Kidney epithelial cell (primary cell): Measurements from ENCODE around the gene TAF4. TPM values are rescaled to one million over a fixed set of nuclear protein-coding genes. Genes with fewer than 3 reads are reported as not detected.

Experiments
- DNase-seq: peaks from one replicate; pipeline ENCODE4 v3.0.0-alpha.2; 2010; ENCODE audit warnings: low read depth
- H3K27me3 ChIP-seq: 2 replicates; pipeline ENCODE4 v1.6.0; 2011; ENCODE audit warnings: low read length; ENCODE audit not compliant: control insufficient read depth, insufficient read depth
- H3K36me3 ChIP-seq: 2 replicates; pipeline ENCODE4 v1.5.1; 2011; ENCODE audit warnings: low read length; ENCODE audit not compliant: control insufficient read depth, insufficient read depth
- H3K4me3 ChIP-seq: 2 replicates; pipeline ENCODE4 v1.5.1; 2011; ENCODE audit warnings: low read depth, mild to moderate bottlenecking, control low read depth, low read length
- total RNA-seq: library from RNA; depleted of rRNA; stranded (reverse); fragments of >200 nt; gene quantifications from 2 replicates; pipeline ENCODE4 v1.2.3, GENCODE V29; 2015
- TF ChIP-seq, protein P1 (sequence below): IDR thresholded peaks from 2 replicates; pipeline ENCODE4 v1.5.1; 2011; ENCODE audit warnings: mild to moderate bottlenecking, moderate library complexity, low read length, control low read depth, inconsistent platforms; ENCODE audit not compliant: insufficient read depth, poor library complexity, severe bottlenecking

The TAF4 gene
- total RNA-seq, 1 donor from 2014 or later = 5.9 TPM

DNA sequence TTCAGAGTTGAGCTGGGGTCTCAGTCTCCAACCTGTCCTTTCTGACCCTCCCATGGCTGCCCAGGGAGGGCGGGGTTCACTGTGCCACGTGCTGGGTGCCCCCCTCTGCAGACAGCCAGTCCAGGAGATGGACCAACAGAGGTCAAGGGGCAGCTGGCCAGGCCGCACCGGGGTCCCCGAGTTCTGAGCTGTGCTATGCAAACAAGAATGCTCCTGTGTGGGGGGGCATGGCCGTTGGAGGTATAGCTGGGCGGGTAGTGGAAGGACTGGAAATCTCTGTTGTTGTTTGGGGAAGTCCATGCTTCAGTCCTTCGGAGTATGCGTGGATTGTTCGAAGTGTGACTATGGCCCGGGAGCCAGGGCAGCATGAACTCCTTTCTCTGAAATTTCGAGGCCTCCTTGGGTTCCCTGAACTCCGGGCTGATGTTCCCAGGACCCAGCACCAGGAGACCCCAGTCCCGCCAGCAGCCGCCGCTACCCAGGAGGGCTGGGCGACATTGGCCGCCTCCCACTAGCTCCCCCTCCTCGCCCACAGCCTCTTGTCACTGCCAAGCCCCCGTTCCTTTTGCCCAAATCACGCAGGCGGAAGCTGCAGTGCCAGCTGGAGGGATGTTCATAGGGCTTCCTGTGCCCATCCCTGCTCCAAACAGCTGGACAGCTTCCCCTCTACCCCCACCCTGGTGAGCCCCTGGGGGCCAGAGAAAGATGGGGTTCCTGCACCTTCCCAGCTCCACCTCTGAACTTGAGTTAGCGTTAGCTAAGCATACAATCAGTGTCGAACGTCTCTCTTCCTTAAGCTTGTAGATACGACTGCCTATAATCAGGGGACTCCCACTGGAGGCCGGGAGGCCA is 126.6 kb downstream of the TAF4 start:
- Histone ChIP-seq H3K36me3 (no peaks in the 10 kb centered on the region), H3K4me3 (no peak overlapping the region), H3K27me3 (no peaks in the 10 kb centered on the region)
- no peak for DNase-seq
- TF ChIP-seq, protein P1, sequence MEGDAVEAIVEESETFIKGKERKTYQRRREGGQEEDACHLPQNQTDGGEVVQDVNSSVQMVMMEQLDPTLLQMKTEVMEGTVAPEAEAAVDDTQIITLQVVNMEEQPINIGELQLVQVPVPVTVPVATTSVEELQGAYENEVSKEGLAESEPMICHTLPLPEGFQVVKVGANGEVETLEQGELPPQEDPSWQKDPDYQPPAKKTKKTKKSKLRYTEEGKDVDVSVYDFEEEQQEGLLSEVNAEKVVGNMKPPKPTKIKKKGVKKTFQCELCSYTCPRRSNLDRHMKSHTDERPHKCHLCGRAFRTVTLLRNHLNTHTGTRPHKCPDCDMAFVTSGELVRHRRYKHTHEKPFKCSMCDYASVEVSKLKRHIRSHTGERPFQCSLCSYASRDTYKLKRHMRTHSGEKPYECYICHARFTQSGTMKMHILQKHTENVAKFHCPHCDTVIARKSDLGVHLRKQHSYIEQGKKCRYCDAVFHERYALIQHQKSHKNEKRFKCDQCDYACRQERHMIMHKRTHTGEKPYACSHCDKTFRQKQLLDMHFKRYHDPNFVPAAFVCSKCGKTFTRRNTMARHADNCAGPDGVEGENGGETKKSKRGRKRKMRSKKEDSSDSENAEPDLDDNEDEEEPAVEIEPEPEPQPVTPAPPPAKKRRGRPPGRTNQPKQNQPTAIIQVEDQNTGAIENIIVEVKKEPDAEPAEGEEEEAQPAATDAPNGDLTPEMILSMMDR = no peak

DNA sequence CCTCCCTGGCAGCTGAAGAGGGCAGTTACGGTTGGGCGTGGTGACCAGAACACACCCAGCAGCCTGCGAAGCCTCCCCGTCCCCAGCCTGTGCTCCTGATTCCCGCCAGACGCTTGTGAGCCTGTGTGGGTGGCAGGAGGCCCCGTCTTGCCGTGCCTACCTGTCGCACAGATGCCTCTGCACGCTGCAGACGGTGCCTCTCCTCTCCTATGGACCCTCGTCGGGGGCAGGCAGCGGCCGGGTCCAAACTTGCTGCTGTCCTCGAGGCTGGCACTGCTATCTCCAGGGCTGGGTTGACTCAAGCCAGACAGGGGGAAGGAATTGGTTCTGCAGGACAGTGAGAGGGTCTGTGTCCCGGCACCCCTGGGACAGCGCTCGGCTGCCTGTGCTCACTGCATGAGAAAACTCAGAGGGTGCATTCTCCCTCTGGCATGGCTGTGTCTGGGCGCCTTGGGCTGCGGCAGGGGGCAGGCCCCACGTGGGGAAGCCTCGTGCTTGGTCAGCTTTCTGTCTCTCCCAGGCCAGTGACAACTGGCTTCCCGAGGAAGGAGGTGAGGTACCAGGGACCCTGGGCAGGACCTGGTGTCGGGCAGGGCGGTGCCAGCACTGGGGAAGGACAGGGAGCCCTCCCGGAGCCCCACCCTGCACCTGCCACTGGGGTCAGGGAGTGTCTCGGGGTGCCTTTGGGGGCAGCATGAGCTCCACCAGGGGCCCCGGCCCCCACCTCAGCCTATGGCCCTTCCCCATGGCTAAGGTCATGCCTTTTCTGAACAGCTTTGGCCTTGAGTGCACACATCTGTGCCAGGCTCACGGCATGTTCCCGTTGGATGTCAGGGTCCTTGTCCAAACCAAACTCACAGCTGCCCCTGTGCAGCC is 127.5 kb downstream of the TAF4 start:
- TF ChIP-seq, protein P1 = no peak
- DNase-seq = no peak

DNA sequence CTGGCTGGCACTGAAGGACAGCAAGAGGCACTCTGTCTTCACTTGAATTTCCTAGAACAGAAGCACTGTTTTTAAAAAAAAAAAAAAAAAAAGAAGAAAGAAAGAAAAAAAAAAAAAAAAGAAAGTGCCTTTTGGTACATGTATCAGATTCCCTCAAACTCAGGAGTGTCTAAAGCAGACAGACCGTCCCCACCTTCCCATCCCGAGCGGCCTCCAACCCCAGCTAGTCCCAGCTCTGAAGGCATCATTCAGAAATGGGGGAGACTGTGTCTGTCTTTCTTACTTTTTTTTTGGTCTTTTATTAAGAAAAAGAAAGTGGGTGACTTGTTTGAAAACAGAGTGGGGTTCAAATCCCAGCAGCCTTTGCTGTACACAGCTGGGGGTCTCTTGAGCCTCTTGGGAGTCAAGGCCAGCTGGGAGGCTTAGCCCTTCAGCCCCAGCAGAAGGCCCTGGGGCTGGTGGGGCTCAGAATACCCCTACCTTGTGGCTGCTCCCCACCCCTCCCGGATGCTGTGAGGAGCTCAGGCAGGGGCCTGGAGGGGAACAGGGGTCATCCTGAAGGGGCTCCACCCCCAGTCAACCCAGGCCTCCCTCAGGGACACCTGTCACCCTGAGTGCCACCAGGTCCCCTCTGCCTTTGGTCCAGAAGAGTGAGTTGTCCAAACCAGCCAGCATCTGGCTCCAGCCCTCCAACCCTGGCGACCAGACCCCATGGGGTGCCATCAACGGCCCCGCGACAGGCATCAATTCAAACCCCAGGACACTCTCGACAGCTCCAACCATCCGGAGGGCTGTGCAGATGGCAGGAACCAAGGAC is 128.3 kb downstream of the TAF4 start:
- TF ChIP-seq, protein P1 = no peak
- Histone ChIP-seq H3K4me3 (no peak overlapping the region), H3K36me3 (no peaks in the 10 kb centered on the region), H3K27me3 (no peaks in the 10 kb centered on the region)
- no peak for DNase-seq

More for the DNA sequence above, 127.5 kb downstream of the TAF4 start:
- H3K27me3 ChIP-seq = no peaks in the 10 kb centered on the region
- H3K4me3 ChIP-seq = no peak overlapping the region
- H3K36me3 ChIP-seq = no peaks in the 10 kb centered on the region

DNA sequence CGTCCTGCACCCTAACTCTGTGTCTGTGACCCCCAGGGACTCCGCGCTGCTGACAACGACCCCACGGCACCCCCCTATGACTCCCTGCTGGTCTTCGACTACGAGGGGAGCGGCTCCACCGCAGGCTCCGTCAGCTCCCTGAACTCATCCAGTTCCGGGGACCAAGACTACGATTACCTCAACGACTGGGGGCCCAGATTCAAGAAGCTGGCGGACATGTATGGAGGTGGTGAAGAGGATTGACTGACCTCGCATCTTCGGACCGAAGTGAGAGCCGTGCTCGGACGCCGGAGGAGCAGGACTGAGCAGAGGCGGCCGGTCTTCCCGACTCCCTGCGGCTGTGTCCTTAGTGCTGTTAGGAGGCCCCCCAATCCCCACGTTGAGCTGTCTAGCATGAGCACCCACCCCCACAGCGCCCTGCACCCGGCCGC is 129.0 kb downstream of the TAF4 start:
- DNase-seq = no peak
- Histone ChIP-seq H3K4me3 (no peak overlapping the region), H3K36me3 (no peaks in the 10 kb centered on the region), H3K27me3 (no peaks in the 10 kb centered on the region)
- TF ChIP-seq, protein P1 = no peak

DNA sequence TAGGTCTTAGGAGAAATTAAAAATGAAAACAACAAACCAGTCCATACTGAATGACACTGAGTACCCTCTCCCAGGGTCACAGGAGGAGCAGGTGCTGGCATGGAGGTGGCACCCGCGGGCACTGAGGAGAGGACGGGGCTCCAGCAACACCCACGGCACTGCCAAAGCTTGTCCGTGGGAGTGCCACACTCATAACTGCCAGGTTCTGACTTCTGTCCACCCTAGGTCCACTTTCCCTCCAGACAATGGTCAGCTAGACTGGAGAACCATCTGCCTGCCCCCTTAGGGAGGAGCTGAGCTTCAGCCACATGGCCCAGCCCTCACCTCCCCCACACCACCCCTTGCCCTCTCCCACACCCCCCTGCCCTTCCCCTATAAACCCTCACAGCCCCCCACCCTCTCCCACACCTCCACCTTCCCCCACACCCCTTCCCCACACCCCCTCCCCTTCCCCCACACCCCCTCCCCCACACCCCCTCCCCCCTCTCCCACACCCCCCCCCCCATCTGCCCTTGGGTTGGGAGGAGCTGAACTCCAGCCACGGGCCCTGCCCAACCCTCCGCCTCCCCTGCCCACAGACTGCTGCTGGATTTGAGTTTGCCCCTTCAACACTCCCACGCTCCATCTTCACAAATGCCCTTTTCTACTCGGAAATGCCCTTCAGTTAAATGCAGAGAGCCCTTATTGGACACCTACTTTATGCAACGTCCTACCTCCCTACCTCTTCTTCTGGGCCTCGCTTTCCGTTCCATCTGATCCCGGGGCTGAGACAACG is 129.6 kb downstream of the TAF4 start:
- H3K27me3 ChIP-seq = no peaks in the 10 kb centered on the region
- DNase-seq = no peak
- TF ChIP-seq, protein P1 = no peak
- H3K4me3 ChIP-seq = no peak overlapping the region
- no peaks in the 10 kb centered on the region for H3K36me3 ChIP-seq
